Esophagus muscularis mucosa (tissue), 4 donors: ENCODE data around the gene PRKN. TPM values are rescaled to one million over a fixed set of nuclear protein-coding genes. Genes with fewer than 3 reads are reported as not detected.

Experiments used
- DNase-seq: peaks from one replicate; pipeline ENCODE4 v3.0.0-alpha.2; 2017; ENCODE audit errors: extremely low spot score
- H3K27ac ChIP-seq, 4 donors: fragments of 200-600 bp; sonication (generic); replicated peaks in 1 of 4; 1 replicate in 3 of 4; 2 replicates in 1 of 4; pipeline ENCODE4 v1.5.1; 2016 to 2019; ENCODE audit warnings: mild to moderate bottlenecking in 1 of 4
- H3K27me3 ChIP-seq, 4 donors: fragments of 200-600 bp; sonication (generic); one replicate each; pipeline versions ENCODE4 v1.5.1 to v1.6.0; 2016 to 2019
- H3K36me3 ChIP-seq, 4 donors: fragments of 200-600 bp; sonication (generic); one replicate each; pipeline ENCODE4 v1.5.1; 2016 to 2019
- H3K4me1 ChIP-seq, 4 donors: fragments of 200-600 bp; sonication (generic); one replicate each; pipeline ENCODE4 v1.5.1; 2016 to 2019
- H3K4me3 ChIP-seq, 4 donors: fragments of 200-600 bp; sonication (generic); 1 replicate in 2 of 4; 2 replicates in 2 of 4; pipeline ENCODE4 v1.5.1; 2016 to 2019; ENCODE audit warnings: mild to moderate bottlenecking in 4 of 4, moderate library complexity in 1 of 4
- H3K9me3 ChIP-seq, 4 donors: fragments of 200-600 bp; sonication (generic); 1 replicate in 3 of 4; 2 replicates in 1 of 4; pipeline ENCODE4 v1.5.1; 2016 to 2019
- EP300 ChIP-seq: sonication (generic); formaldehyde crosslinking; IDR thresholded peaks from one replicate; pipeline ENCODE4 v1.6.1; 2017; ENCODE audit warnings: antibody characterized with exemption
- POLR2A ChIP-seq: fragments of 450-650 bp; IDR thresholded peaks from one replicate; pipeline ENCODE4 v1.6.1; 2017; ENCODE audit warnings: antibody characterized with exemption, moderate library complexity, mild to moderate bottlenecking, low read depth
- POLR2AphosphoS5 ChIP-seq, 2 donors: sonication (generic); formaldehyde crosslinking; IDR thresholded peaks; one replicate each; pipeline ENCODE4 v1.6.1; 2017; ENCODE audit warnings: antibody characterized with exemption in 2 of 2
- WGBS: methylation state at CpG from one replicate; pipeline ENCODE4 v1.1.5; 2018; 5-methylcytosine and 5-hydroxymethylcytosine counted together
- intact Hi-C: fragments of 100-400 bp; cut with DNase I; formaldehyde crosslinking; loops from one replicate; pipeline ENCODE4 v1.15.1; 2023
- total RNA-seq, 4 donors: library from RNA; depleted of rRNA; stranded (reverse); fragments of >200 nt; gene quantifications; one replicate each; pipeline versions ENCODE4 v1.1.0 to v1.2.1, GENCODE V29; 2016
- TF ChIP-seq, protein P1 (sequence below), 3 experiments: fragments of 200-600 bp in 2 of 3; fragments of 450-650 bp in 1 of 3; sonication (generic) in 2 of 3; IDR thresholded peaks; one replicate each; pipeline ENCODE4 v1.5.1; 2017 to 2019; ENCODE audit warnings: antibody characterized with exemption in 3 of 3, mild to moderate bottlenecking in 2 of 3, moderate library complexity in 1 of 3

The PRKN gene
- total RNA-seq, 4 donors from 2014 or later: 9.6 to 14.5 (median 10.8) TPM

DNA sequence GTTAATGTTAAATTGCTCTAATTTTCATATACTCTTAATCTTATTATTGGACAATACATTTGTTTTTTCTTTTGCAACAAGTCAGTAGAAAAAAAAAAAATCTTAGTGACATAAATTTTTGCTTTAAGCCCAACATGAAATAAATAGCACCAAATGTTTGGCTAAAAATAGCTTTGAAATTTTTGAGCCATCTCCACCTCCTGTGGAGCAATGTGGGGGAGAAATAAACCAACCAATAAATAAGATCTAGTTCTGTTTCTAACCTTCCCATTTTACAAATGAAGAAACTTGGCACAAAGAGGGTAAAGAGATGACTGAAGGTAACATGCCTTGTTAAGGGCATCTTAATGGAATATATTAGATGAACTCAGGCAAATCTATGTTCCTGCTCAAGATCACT, 91.4 kb downstream of the PRKN start:
- intact Hi-C loops: no loop called here
- Histone ChIP-seq H3K27ac (no peak overlapping the region), H3K4me1 (peaks cover 0 to 9% (median 2%) of the 10 kb centered on the region in 4 donors), H3K9me3 (peaks cover 0 to 4% (median 0%) of the 10 kb centered on the region in 4 donors), H3K27me3 (no peaks in the 10 kb centered on the region), H3K4me3 (no peak overlapping the region), H3K36me3 (no peaks in the 10 kb centered on the region)
- TF ChIP-seq, protein P1, sequence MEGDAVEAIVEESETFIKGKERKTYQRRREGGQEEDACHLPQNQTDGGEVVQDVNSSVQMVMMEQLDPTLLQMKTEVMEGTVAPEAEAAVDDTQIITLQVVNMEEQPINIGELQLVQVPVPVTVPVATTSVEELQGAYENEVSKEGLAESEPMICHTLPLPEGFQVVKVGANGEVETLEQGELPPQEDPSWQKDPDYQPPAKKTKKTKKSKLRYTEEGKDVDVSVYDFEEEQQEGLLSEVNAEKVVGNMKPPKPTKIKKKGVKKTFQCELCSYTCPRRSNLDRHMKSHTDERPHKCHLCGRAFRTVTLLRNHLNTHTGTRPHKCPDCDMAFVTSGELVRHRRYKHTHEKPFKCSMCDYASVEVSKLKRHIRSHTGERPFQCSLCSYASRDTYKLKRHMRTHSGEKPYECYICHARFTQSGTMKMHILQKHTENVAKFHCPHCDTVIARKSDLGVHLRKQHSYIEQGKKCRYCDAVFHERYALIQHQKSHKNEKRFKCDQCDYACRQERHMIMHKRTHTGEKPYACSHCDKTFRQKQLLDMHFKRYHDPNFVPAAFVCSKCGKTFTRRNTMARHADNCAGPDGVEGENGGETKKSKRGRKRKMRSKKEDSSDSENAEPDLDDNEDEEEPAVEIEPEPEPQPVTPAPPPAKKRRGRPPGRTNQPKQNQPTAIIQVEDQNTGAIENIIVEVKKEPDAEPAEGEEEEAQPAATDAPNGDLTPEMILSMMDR (IDR thresholded peaks at IDR 0.05): no peak
- TF ChIP-seq POLR2AphosphoS5 (IDR thresholded peaks at IDR 0.05) (no peak), EP300 (no peak), POLR2A (no peak)
- DNase-seq: no peak

DNA sequence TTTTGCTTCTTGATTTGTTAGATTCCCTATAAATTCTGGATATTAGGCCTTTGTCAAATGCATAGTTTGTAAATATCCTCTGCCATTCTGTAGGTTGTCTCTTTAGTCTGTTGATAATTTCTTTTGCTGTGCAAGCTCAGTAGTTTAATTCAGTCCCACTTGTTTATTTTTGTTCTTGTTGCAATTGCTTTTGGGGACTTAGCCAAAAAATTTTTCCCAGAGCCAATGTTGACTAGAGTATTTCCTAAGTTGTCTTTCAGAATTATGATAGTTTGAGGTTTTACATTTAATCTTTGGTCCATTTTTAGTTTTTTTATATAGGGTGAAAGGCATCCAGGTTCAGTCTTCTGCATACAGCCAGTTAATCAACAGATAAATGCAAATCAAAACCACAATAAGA, 96.0 kb downstream of the PRKN start:
- Histone ChIP-seq H3K27ac (no peak overlapping the region), H3K4me3 (no peak overlapping the region), H3K27me3 (no peaks in the 10 kb centered on the region), H3K4me1 (peaks cover 0 to 9% (median 2%) of the 10 kb centered on the region in 4 donors), H3K36me3 (no peaks in the 10 kb centered on the region), H3K9me3 (peaks cover 0 to 6% (median 0%) of the 10 kb centered on the region in 4 donors)
- DNase-seq: no peak
- intact Hi-C loops: no loop called here
- TF ChIP-seq POLR2AphosphoS5 (IDR thresholded peaks at IDR 0.05) (no peak), EP300 (no peak), POLR2A (no peak)
- TF ChIP-seq, protein P1 (IDR thresholded peaks at IDR 0.05): no peak

DNA sequence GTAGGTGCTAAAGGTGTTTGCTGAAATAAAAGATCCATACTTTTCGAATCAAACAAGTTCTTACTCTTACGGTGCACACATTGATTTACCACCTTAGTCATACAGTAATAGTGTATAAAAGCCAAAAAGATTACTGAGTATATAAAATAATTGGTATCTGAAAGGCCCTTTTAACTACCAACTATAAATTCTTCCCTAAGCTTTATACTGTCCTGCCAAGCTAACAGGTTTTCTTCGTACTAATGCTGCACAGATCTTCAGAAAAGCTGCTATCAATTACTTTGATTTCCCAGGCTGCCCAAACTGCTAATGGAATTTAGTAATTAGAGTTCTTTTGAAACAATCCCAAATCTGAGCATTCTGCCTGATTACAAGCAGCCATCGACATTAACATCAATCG, 97.5 kb downstream of the PRKN start:
- TF ChIP-seq, protein P1 (IDR thresholded peaks at IDR 0.05): no peak
- no peak for TF ChIP-seq EP300
- TF ChIP-seq POLR2AphosphoS5 (IDR thresholded peaks at IDR 0.05): no peak
- TF ChIP-seq POLR2A: no peak
- no peak for DNase-seq
- Histone ChIP-seq H3K27ac (no peak overlapping the region), H3K4me1 (peaks cover 0 to 4% (median 0%) of the 10 kb centered on the region in 4 donors), H3K27me3 (no peaks in the 10 kb centered on the region), H3K36me3 (no peaks in the 10 kb centered on the region), H3K4me3 (no peak overlapping the region), H3K9me3 (peaks cover 0 to 6% (median 0%) of the 10 kb centered on the region in 4 donors)
- WGBS: 94% methylated on average over 5 of the region's 5 CpGs
- intact Hi-C loops: no loop called here

DNA sequence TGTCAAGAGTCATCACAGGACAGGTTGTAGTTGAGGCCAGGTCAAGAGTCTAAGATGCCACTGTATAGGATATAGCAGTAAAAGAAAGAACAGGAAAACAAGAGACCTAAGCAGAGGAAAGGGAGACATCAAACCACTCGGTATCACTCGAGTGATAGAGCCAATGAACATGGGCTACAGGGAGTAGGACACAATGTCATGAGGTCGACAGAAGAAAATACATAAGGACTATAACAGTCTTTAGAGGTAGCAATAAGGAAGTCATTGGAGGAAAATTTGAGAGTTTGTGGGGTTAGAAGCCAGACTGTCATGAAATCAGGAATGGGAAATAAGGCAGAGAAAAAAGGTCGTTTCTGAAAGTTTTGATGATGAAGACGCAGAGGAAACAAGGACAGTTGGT, 99.7 kb downstream of the PRKN start:
- WGBS: 87% methylated on average over 5 of the region's 5 CpGs
- Histone ChIP-seq H3K27ac (no peak overlapping the region), H3K27me3 (no peaks in the 10 kb centered on the region), H3K4me1 (peaks cover 0 to 4% (median 0%) of the 10 kb centered on the region in 4 donors), H3K36me3 (no peaks in the 10 kb centered on the region), H3K4me3 (no peak overlapping the region), H3K9me3 (peaks cover 0 to 6% (median 0%) of the 10 kb centered on the region in 4 donors)
- TF ChIP-seq, protein P1 (IDR thresholded peaks at IDR 0.05): no peak
- TF ChIP-seq EP300: no peak
- no peak for TF ChIP-seq POLR2A
- TF ChIP-seq POLR2AphosphoS5 (IDR thresholded peaks at IDR 0.05): no peak
- intact Hi-C loops: no loop called here
- no peak for DNase-seq

DNA sequence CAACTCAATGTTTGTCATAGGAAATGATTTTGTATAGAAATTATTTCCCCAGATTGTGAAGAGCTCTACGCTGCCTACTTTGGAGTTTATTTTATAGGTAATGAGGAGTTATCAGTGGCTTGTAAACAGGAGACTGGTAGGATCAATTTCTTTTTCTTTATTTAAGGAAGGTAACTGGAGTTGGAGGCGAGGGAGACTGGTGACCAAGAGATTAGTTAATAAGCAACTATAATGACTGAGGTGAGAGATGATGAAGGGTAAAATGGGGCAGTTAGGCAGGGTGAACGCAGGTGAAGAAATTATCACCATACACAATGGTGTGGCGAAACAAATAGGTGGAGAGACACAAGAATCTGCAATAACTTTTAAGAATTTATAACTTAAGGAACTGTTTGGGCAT, 100.2 kb downstream of the PRKN start:
- no peaks in the 10 kb centered on the region for H3K27me3 ChIP-seq
- intact Hi-C loops: no loop called here
- H3K4me3 ChIP-seq: no peak overlapping the region
- no peaks in the 10 kb centered on the region for H3K36me3 ChIP-seq
- TF ChIP-seq, protein P1 (IDR thresholded peaks at IDR 0.05): no peak
- TF ChIP-seq POLR2A (no peak), POLR2AphosphoS5 (IDR thresholded peaks at IDR 0.05) (no peak)
- H3K4me1 ChIP-seq: peaks cover 0 to 4% (median 0%) of the 10 kb centered on the region in 4 donors
- WGBS: 84% methylated on average over 4 of the region's 4 CpGs
- H3K27ac ChIP-seq: no peak overlapping the region
- H3K9me3 ChIP-seq: peaks cover 0 to 6% (median 0%) of the 10 kb centered on the region in 4 donors
- DNase-seq: no peak
